WERI-Rb-1 (cell line): ENCODE results near the gene ARHGAP20.

ENCODE experiments used
- DNase-seq: peaks from one replicate; pipeline ENCODE4 v3.0.0-alpha.2; 2020
- H3K27ac ChIP-seq: fragments of 250-450 bp; sonication (Bioruptor Pico); 2 replicates; pipeline ENCODE4 v1.5.1; 2020; ENCODE audit warnings: mild to moderate bottlenecking, moderate library complexity
- H3K27me3 ChIP-seq: fragments of 250-450 bp; sonication (Bioruptor Pico); 2 replicates; pipeline ENCODE4 v1.5.1; 2021; ENCODE audit warnings: mild to moderate bottlenecking, low read depth, moderate library complexity; ENCODE audit not compliant: insufficient read depth, severe bottlenecking
- H3K36me3 ChIP-seq: fragments of 250-450 bp; sonication (Bioruptor Pico); 2 replicates; pipeline ENCODE4 v1.5.1; 2020; ENCODE audit warnings: mild to moderate bottlenecking, moderate library complexity
- H3K4me3 ChIP-seq: 2 replicates; pipeline ENCODE4 v1.5.1; 2011; ENCODE audit warnings: low read depth, mild to moderate bottlenecking, control low read depth, low read length
- H3K9me3 ChIP-seq: fragments of 250-450 bp; sonication (Bioruptor Pico); 2 replicates; pipeline ENCODE4 v1.5.1; 2021; ENCODE audit warnings: mild to moderate bottlenecking, moderate library complexity; ENCODE audit not compliant: severe bottlenecking
- CTCF ChIP-seq: IDR thresholded peaks from 2 replicates; pipeline ENCODE4 v1.5.1; 2011; ENCODE audit warnings: low read depth, mild to moderate bottlenecking, control low read depth, inconsistent platforms, low read length

ARHGAP20 gene

GRCh38 chr11:110738641-110739040, 26.4 kb upstream of the ARHGAP20 start:
- no peak overlapping the region for H3K27ac ChIP-seq
- no peaks in the 10 kb centered on the region for H3K27me3 ChIP-seq
- H3K4me3 ChIP-seq: no peak overlapping the region
- H3K9me3 ChIP-seq: no peaks in the 10 kb centered on the region
- TF ChIP-seq CTCF: no peak
- no peak for DNase-seq
- H3K36me3 ChIP-seq: no peaks in the 10 kb centered on the region

- Histone ChIP-seq H3K36me3 (no peaks in the 10 kb centered on the region), H3K27ac (no peak overlapping the region), H3K27me3 (no peaks in the 10 kb centered on the region), H3K9me3 (no peaks in the 10 kb centered on the region), H3K4me3 (no peak overlapping the region)
- TF ChIP-seq CTCF: no peak
- no peak for DNase-seq
Measured at GRCh38 chr11:110737593-110737992, 25.4 kb upstream of the ARHGAP20 start.

GRCh38 chr11:110736171-110736553, 23.9 kb upstream of the ARHGAP20 start:
- TF ChIP-seq CTCF: no peak
- H3K27ac ChIP-seq: no peak overlapping the region

GRCh38 chr11:110735455-110736170, 23.4 kb upstream of the ARHGAP20 start:
- H3K4me3 ChIP-seq: no peak overlapping the region
- DNase-seq: no peak
- no peaks in the 10 kb centered on the region for H3K27me3 ChIP-seq
- no peaks in the 10 kb centered on the region for H3K9me3 ChIP-seq
- no peak overlapping the region for H3K27ac ChIP-seq
- TF ChIP-seq CTCF: no peak
- no peaks in the 10 kb centered on the region for H3K36me3 ChIP-seq

More at GRCh38 chr11:110736171-110736553, 23.9 kb upstream of the ARHGAP20 start:
- no peaks in the 10 kb centered on the region for H3K27me3 ChIP-seq
- no peaks in the 10 kb centered on the region for H3K36me3 ChIP-seq
- H3K9me3 ChIP-seq: no peaks in the 10 kb centered on the region
- no peak overlapping the region for H3K4me3 ChIP-seq
- no peak for DNase-seq

GRCh38 chr11:110734790-110735189, 22.6 kb upstream of the ARHGAP20 start:
- Histone ChIP-seq H3K36me3 (no peaks in the 10 kb centered on the region), H3K27me3 (no peaks in the 10 kb centered on the region), H3K27ac (no peak overlapping the region), H3K9me3 (no peaks in the 10 kb centered on the region), H3K4me3 (no peak overlapping the region)
- no peak for DNase-seq
- no peak for TF ChIP-seq CTCF

GRCh38 chr11:110730773-110731172, 18.5 kb upstream of the ARHGAP20 start:
- no peaks in the 10 kb centered on the region for H3K36me3 ChIP-seq
- H3K4me3 ChIP-seq: no peak overlapping the region
- DNase-seq: no peak
- H3K27ac ChIP-seq: no peak overlapping the region
- peaks cover 3% of the 10 kb centered on the region for H3K9me3 ChIP-seq
- H3K27me3 ChIP-seq: no peaks in the 10 kb centered on the region
- TF ChIP-seq CTCF: no peak
